Endothelial cell of umbilical vein (primary cell): ENCODE data around the gene SPATA32.

Experiments used
- CTCF ChIP-seq, 2 donors: IDR thresholded peaks; 1 replicate in 1 of 2; 2 replicates in 1 of 2; pipeline ENCODE4 v1.5.1; 2011; ENCODE audit warnings: low read length in 2 of 2, mild to moderate bottlenecking in 2 of 2, moderate library complexity in 2 of 2, control low read depth in 1 of 2, inconsistent platforms in 1 of 2, low read depth in 1 of 2; ENCODE audit not compliant: insufficient read depth in 1 of 2; ENCODE audit errors: extremely low read depth in 1 of 2
- EZH2 ChIP-seq: IDR thresholded peaks from 2 replicates; pipeline ENCODE4 v1.6.1; 2012; ENCODE audit warnings: borderline replicate concordance, low read depth, mild to moderate bottlenecking, moderate library complexity, low read length, inconsistent platforms; ENCODE audit not compliant: severe bottlenecking
- FOS ChIP-seq: IDR thresholded peaks from 2 replicates; pipeline ENCODE4 v1.6.1; 2011; ENCODE audit warnings: mild to moderate bottlenecking, low read length, moderate library complexity, borderline replicate concordance; ENCODE audit not compliant: insufficient read depth
- GATA2 ChIP-seq: IDR thresholded peaks from 2 replicates; pipeline ENCODE4 v1.7.0; 2011; ENCODE audit warnings: low read depth, mild to moderate bottlenecking, moderate library complexity, mixed read lengths, low read length; ENCODE audit not compliant: insufficient read length, insufficient read depth
- MAX ChIP-seq: IDR thresholded peaks from 2 replicates; pipeline ENCODE4 v1.6.1; 2011; ENCODE audit not compliant: insufficient read depth, insufficient read length
- MYC ChIP-seq: IDR thresholded peaks from one replicate; pipeline ENCODE4 v1.6.1; 2011; ENCODE audit warnings: mild to moderate bottlenecking, low read depth, low read length
- POLR2A ChIP-seq: IDR thresholded peaks from 2 replicates; pipeline ENCODE4 v1.6.1; 2012; ENCODE audit warnings: low read depth, mild to moderate bottlenecking, control low read depth, low read length
- POLR2AphosphoS5 ChIP-seq: IDR thresholded peaks from 2 replicates; pipeline ENCODE4 v1.6.1; 2012; ENCODE audit warnings: low read depth, mild to moderate bottlenecking, control low read depth, low read length, moderate library complexity; ENCODE audit not compliant: insufficient read depth

GRCh38 chr17:45298546-45299285, 36.8 kb upstream of the SPATA32 start:
- TF ChIP-seq POLR2AphosphoS5: no peak
- TF ChIP-seq FOS: no peak
- no peak for TF ChIP-seq MAX
- no peak for TF ChIP-seq CTCF (IDR thresholded peaks at IDR 0.05; ENCODE audit: extremely low read depth in 1 of 2, insufficient read depth in 1 of 2, low read depth in 1 of 2, low read length in 2 of 2)
- TF ChIP-seq POLR2A: no peak
- no peak for TF ChIP-seq EZH2
- TF ChIP-seq GATA2: no peak
- no peak for TF ChIP-seq MYC
